Activated CD8-positive, alpha-beta T cell treated with anti-CD3 and anti-CD28 coated beads for 36 hours (primary cell): Measurements from ENCODE around the gene CDSN. TPM values are rescaled to one million over a fixed set of nuclear protein-coding genes. Genes with fewer than 3 reads are reported as not detected.

Experiments used
- ATAC-seq: fragments of 200-7000 bp; cut with Tn5 transposase; one replicate; pipeline ENCODE4 v1.10.0; 2021; ENCODE audit warnings: mild to moderate bottlenecking, moderate library complexity
- CTCF ChIA-PET: fragments of 350-600 bp; sonication (Branson Sonifier 250); formaldehyde crosslinking; loops from one replicate; lab custom pipeline; 2021; ENCODE audit warnings: antibody characterized with exemption; lab: Charles Lee
- POLR2A ChIA-PET: fragments of 350-600 bp; sonication (Branson Sonifier 250); formaldehyde crosslinking; loops from one replicate; lab custom pipeline; 2021; ENCODE audit warnings: antibody characterized with exemption; lab: Charles Lee
- DNase-seq: peaks from one replicate; pipeline ENCODE4 v3.0.0-alpha.2; 2020
- H3K27ac Mint-ChIP-seq: one replicate; pipeline ENCODE4 v1.8.0; 2021; ENCODE audit warnings: mild to moderate bottlenecking, mixed read lengths
- H3K27me3 Mint-ChIP-seq: one replicate; pipeline ENCODE4 v1.8.0; 2021; ENCODE audit warnings: mixed read lengths
- H3K36me3 Mint-ChIP-seq: one replicate; pipeline ENCODE4 v1.8.0; 2021; ENCODE audit warnings: low read depth, mixed read lengths
- H3K4me1 Mint-ChIP-seq: one replicate; pipeline ENCODE4 v1.8.0; 2021; ENCODE audit warnings: low read depth, mixed read lengths
- H3K4me3 Mint-ChIP-seq: one replicate; pipeline ENCODE4 v1.8.0; 2021; ENCODE audit warnings: mild to moderate bottlenecking, moderate library complexity, mixed read lengths
- H3K9me3 Mint-ChIP-seq: one replicate; pipeline ENCODE4 v1.8.0; 2021; ENCODE audit warnings: mixed read lengths
- CTCF ChIP-seq: fragments of 200-600 bp; IDR thresholded peaks from one replicate; pipeline ENCODE4 v1.8.0; 2022; ENCODE audit warnings: antibody characterized with exemption, mild to moderate bottlenecking
- intact Hi-C: fragments of 100-400 bp; cut with micrococcal nuclease; formaldehyde crosslinking; loops from one replicate; pipeline ENCODE4 v1.10.0; 2022
- total RNA-seq, 2 experiments: library from RNA; stranded (reverse); gene quantifications; one replicate each; pipeline ENCODE4 v1.2.3, GENCODE V29; 2021

CDSN gene
- total RNA-seq, 2 experiments from 2014 or later, result not detected

- TF ChIP-seq CTCF, result no peak
- no peaks in the 10 kb centered on the region for H3K36me3 Mint-ChIP-seq
- DNase-seq (no peak), ATAC-seq (no peak)
- peaks cover 4% of the 10 kb centered on the region for H3K4me1 Mint-ChIP-seq
- no peaks in the 10 kb centered on the region for H3K9me3 Mint-ChIP-seq
- no peak overlapping the region for H3K4me3 Mint-ChIP-seq
- H3K27ac Mint-ChIP-seq, result no peak overlapping the region
- intact Hi-C loops, result loop anchor here (5.0 kb wide), 1 partner anchor 232 kb away; no protein-coding TSS in a partner anchor
- H3K27me3 Mint-ChIP-seq, result no peaks in the 10 kb centered on the region
- CTCF ChIA-PET, result interaction anchor here (1.5 to 1.7 kb wide), 3 partner anchors 11 to 231 kb away, joined by 4 to 14 read pairs (median 5); no protein-coding TSS in a partner anchor
- POLR2A ChIA-PET, result no interaction called here
Observed at GRCh38 chr6:31135710-31136109, 15.5 kb upstream of the CDSN start.

- H3K4me1 Mint-ChIP-seq, result peaks cover 6% of the 10 kb centered on the region
- no peaks in the 10 kb centered on the region for H3K36me3 Mint-ChIP-seq
- no peak for ATAC-seq
- H3K27me3 Mint-ChIP-seq, result peaks cover 2% of the 10 kb centered on the region
- H3K4me3 Mint-ChIP-seq, result no peak overlapping the region
- H3K27ac Mint-ChIP-seq, result no peak overlapping the region
- DNase-seq, result no peak
- H3K9me3 Mint-ChIP-seq, result no peaks in the 10 kb centered on the region
- no peak for TF ChIP-seq CTCF
- intact Hi-C loops, result no loop called here
- ChIA-PET CTCF (interaction anchor here (0.8 to 3.4 kb wide), 7 partner anchors 9 to 310 kb away, joined by 3 to 11 read pairs (median 4); no protein-coding TSS in a partner anchor), POLR2A (no interaction called here)
Observed at GRCh38 chr6:31132806-31133205, 12.6 kb upstream of the CDSN start.

GRCh38 chr6:31131595-31131994 is 11.3 kb upstream of the CDSN start:
- DNase-seq (no peak), ATAC-seq (no peak)
- ChIA-PET CTCF (interaction anchor here (0.7 to 3.4 kb wide), 6 partner anchors 44 to 235 kb away, joined by 3 to 11 read pairs (median 4); partner anchors contain the start of gene VARS2), POLR2A (no interaction called here)
- no peak for TF ChIP-seq CTCF
- intact Hi-C loops, result no loop called here
- H3K27ac Mint-ChIP-seq, result no peak overlapping the region
- H3K27me3 Mint-ChIP-seq, result peaks cover 2% of the 10 kb centered on the region
- H3K4me3 Mint-ChIP-seq, result no peak overlapping the region
- peaks cover 2% of the 10 kb centered on the region for H3K4me1 Mint-ChIP-seq
- no peaks in the 10 kb centered on the region for H3K36me3 Mint-ChIP-seq
- no peaks in the 10 kb centered on the region for H3K9me3 Mint-ChIP-seq

GRCh38 chr6:31130751-31131150 is 10.5 kb upstream of the CDSN start:
- intact Hi-C loops, result no loop called here
- no peak for TF ChIP-seq CTCF
- peaks cover 2% of the 10 kb centered on the region for H3K4me1 Mint-ChIP-seq
- DNase-seq (no peak), ATAC-seq (no peak)
- POLR2A ChIA-PET, result no interaction called here
- no peaks in the 10 kb centered on the region for H3K36me3 Mint-ChIP-seq
- peaks cover 2% of the 10 kb centered on the region for H3K27me3 Mint-ChIP-seq
- no peaks in the 10 kb centered on the region for H3K9me3 Mint-ChIP-seq
- CTCF ChIA-PET, result interaction anchor here (0.7 to 3.4 kb wide), 7 partner anchors 12 to 247 kb away, joined by 3 to 11 read pairs (median 4); no protein-coding TSS in a partner anchor
- no peak overlapping the region for H3K27ac Mint-ChIP-seq
- H3K4me3 Mint-ChIP-seq, result no peak overlapping the region

- Mint-ChIP-seq H3K27me3 (peaks cover 2% of the 10 kb centered on the region), H3K9me3 (no peaks in the 10 kb centered on the region), H3K4me1 (peaks cover 2% of the 10 kb centered on the region), H3K36me3 (no peaks in the 10 kb centered on the region), H3K27ac (no peak overlapping the region), H3K4me3 (no peak overlapping the region)
- ChIA-PET POLR2A (no interaction called here), CTCF (interaction anchor here (0.6 to 2.8 kb wide), 29 partner anchors 8 to 300 kb away, joined by 3 to 12 read pairs (median 4); partner anchors contain the start of genes C6orf15, PSORS1C2 and TCF19)
- ATAC-seq (no peak), DNase-seq (no peak)
- intact Hi-C loops, result no loop called here
- TF ChIP-seq CTCF, result no peak
Observed at GRCh38 chr6:31129130-31129529, 8.9 kb upstream of the CDSN start.
